HCT116 (cell line): ENCODE results near the gene RAB3IP. TPM values are rescaled to one million over a fixed set of nuclear protein-coding genes. Genes with fewer than 3 reads are reported as not detected.

ENCODE experiments used
- ATAC-seq: fragments of 200-7000 bp; cut with Tn5 transposase; 2 replicates; pipeline ENCODE4 v1.9.1; 2020; ENCODE audit warnings: mild to moderate bottlenecking, moderate library complexity
- BruUV-seq: library from RNA; stranded (reverse); fragments of 400-500 nt; replicated peaks from 2 replicates; lab custom pipeline; 2021; lab: Mats Ljungman, UMichigan
- CTCF ChIA-PET: fragments of 300-600 bp; sonication (Branson Sonifier 250); formaldehyde crosslinking; loops from one replicate; lab custom pipeline; 2021; ENCODE audit warnings: antibody characterized with exemption; lab: Charles Lee
- POLR2A ChIA-PET: fragments of 300-600, 350-600 bp; sonication (Branson Sonifier 250); formaldehyde crosslinking; loops from one replicate; lab custom pipeline; 2021; ENCODE audit warnings: antibody characterized with exemption; lab: Charles Lee
- RAD21 ChIA-PET, 2 experiments: fragments of 300-600 bp; sonication (Branson Sonifier 250); formaldehyde crosslinking; loops; one replicate each; lab custom pipeline; 2023; ENCODE audit warnings: low total read pairs in 2 of 2; ENCODE audit not compliant: uncharacterized antibody in 2 of 2, unreplicated experiment in 2 of 2, low non-redundant PET in 1 of 2; lab: Charles Lee
- DNase-seq: peaks from one replicate; pipeline ENCODE4 v3.0.0-alpha.2; 2010; ENCODE audit warnings: low read depth, low spot score
- H2AFZ ChIP-seq: fragments of 200-600 bp; shearing (Covaris generic), sonication (generic); 2 replicates; pipeline ENCODE4 v1.6.1; 2017; ENCODE audit warnings: low read depth, mixed run types, mixed read lengths, antibody characterized with exemption, low read length; ENCODE audit not compliant: poor library complexity, severe bottlenecking
- H3K27ac ChIP-seq: 2 replicates; pipeline ENCODE4 v1.5.1; 2012; ENCODE audit warnings: low read depth, low read length
- H3K27me3 ChIP-seq: fragments of 200-600 bp; sonication (generic); 2 replicates; pipeline ENCODE4 v1.6.1; 2016; ENCODE audit warnings: mixed run types, low read length, mixed read lengths; ENCODE audit not compliant: insufficient read depth
- H3K36me3 ChIP-seq, 2 experiments: fragments of 200-500 bp in 1 of 2; fragments of 200-600 bp in 1 of 2; sonication (Bioruptor generic) in 1 of 2; sonication (generic) in 1 of 2; 2 replicates each; pipeline versions ENCODE4 v1.5.1 to v1.6.1; 2014 to 2016; ENCODE audit warnings: low read length in 2 of 2, inconsistent platforms in 1 of 2, mixed read lengths in 1 of 2, mixed run types in 1 of 2; ENCODE audit not compliant: insufficient read depth in 2 of 2, control insufficient read depth in 1 of 2
- H3K4me1 ChIP-seq, 2 experiments: fragments of 200-600 bp in 1 of 2; sonication (generic) in 1 of 2; 2 replicates each; pipeline versions ENCODE4 v1.5.1 to v1.6.1; 2012 to 2017; ENCODE audit warnings: low read length in 2 of 2, inconsistent platforms in 1 of 2, mild to moderate bottlenecking in 1 of 2, mixed read lengths in 1 of 2, mixed run types in 1 of 2, moderate library complexity in 1 of 2; ENCODE audit not compliant: insufficient read depth in 2 of 2, control insufficient read depth in 1 of 2
- H3K4me2 ChIP-seq: fragments of 200-600 bp; sonication (generic); 2 replicates; pipeline ENCODE4 v1.6.1; 2017; ENCODE audit warnings: mixed run types, low read length, mixed read lengths
- H3K4me3 ChIP-seq, 2 experiments: fragments of 200-600 bp in 1 of 2; sonication (generic) in 1 of 2; replicated peaks in 1 of 2; 2 replicates each; pipeline ENCODE4 v1.5.1; 2011 to 2016; ENCODE audit warnings: low read length in 2 of 2, control low read depth in 1 of 2, low read depth in 1 of 2, mild to moderate bottlenecking in 1 of 2, mixed read lengths in 1 of 2, mixed run types in 1 of 2
- H3K79me2 ChIP-seq: fragments of 200-600 bp; sonication (generic); 2 replicates; pipeline ENCODE4 v1.6.1; 2017; ENCODE audit warnings: mild to moderate bottlenecking, mixed run types, low read length, moderate library complexity, mixed read lengths; ENCODE audit not compliant: insufficient read depth
- H3K9ac ChIP-seq: fragments of 200-600 bp; sonication (generic); 2 replicates; pipeline ENCODE4 v1.6.1; 2016; ENCODE audit warnings: low read length, mixed read lengths
- H3K9me2 ChIP-seq: fragments of 200-600 bp; sonication (generic), shearing (Covaris generic); 2 replicates; pipeline ENCODE4 v1.6.1; 2017; ENCODE audit warnings: mixed run types, mild to moderate bottlenecking, moderate library complexity; ENCODE audit not compliant: insufficient read depth
- H3K9me3 ChIP-seq, 2 experiments: fragments of 200-500 bp in 1 of 2; fragments of 200-600 bp in 1 of 2; sonication (Bioruptor generic) in 1 of 2; sonication (generic) in 1 of 2; 2 replicates each; pipeline ENCODE4 v1.6.1; 2014 to 2017; ENCODE audit warnings: low read length in 2 of 2, mixed read lengths in 2 of 2, inconsistent platforms in 1 of 2, low read depth in 1 of 2, mild to moderate bottlenecking in 1 of 2, mixed run types in 1 of 2, moderate library complexity in 1 of 2; ENCODE audit not compliant: control insufficient read depth in 1 of 2, insufficient read depth in 1 of 2
- H4K20me1 ChIP-seq: fragments of 200-600 bp; sonication (generic), shearing (Covaris generic); 2 replicates; pipeline ENCODE4 v1.6.1; 2017; ENCODE audit warnings: mixed run types, mild to moderate bottlenecking, moderate library complexity; ENCODE audit not compliant: insufficient read depth
- ATF3 ChIP-seq: IDR thresholded peaks from 2 replicates; pipeline ENCODE4 v1.6.1; 2012
- CTCF ChIP-seq, 3 experiments: fragments of 200-600 bp in 1 of 3; sonication (generic) in 1 of 3; IDR thresholded peaks in 2 of 3; conservative IDR thresholded peaks in 1 of 3; 2 replicates each; pipeline ENCODE4 v1.5.1; 2012 to 2017; ENCODE audit warnings: low read depth in 2 of 3, low read length in 2 of 3, antibody characterized with exemption in 1 of 3, borderline replicate concordance in 1 of 3, control low read depth in 1 of 3, mild to moderate bottlenecking in 1 of 3, mixed read lengths in 1 of 3, mixed run types in 1 of 3, moderate library complexity in 1 of 3; ENCODE audit not compliant: insufficient read depth in 1 of 3
- EGR1 ChIP-seq: IDR thresholded peaks from 2 replicates; pipeline ENCODE4 v1.6.1; 2012; ENCODE audit warnings: low read depth
- EZH2phosphoT487 ChIP-seq: fragments of 200-600 bp; IDR thresholded peaks from 2 replicates; pipeline ENCODE4 v1.6.1; 2018; ENCODE audit warnings: antibody characterized with exemption, borderline replicate concordance
- JUND ChIP-seq: IDR thresholded peaks from 2 replicates; pipeline ENCODE4 v1.6.1; 2012
- MAX ChIP-seq: IDR thresholded peaks from 2 replicates; pipeline ENCODE4 v1.6.1; 2012
- POLR2A ChIP-seq: IDR thresholded peaks from 2 replicates; pipeline ENCODE4 v1.7.0; 2011; ENCODE audit warnings: borderline replicate concordance; ENCODE audit not compliant: insufficient read depth, insufficient read length; ENCODE audit errors: extremely low read depth
- RAD21 ChIP-seq: IDR thresholded peaks from 2 replicates; pipeline ENCODE4 v1.6.1; 2012; ENCODE audit warnings: low read depth, mild to moderate bottlenecking
- REST ChIP-seq: IDR thresholded peaks from 2 replicates; pipeline ENCODE4 v1.6.1; 2012; ENCODE audit warnings: low read depth
- SIN3A ChIP-seq: IDR thresholded peaks from 2 replicates; pipeline ENCODE4 v1.6.1; 2012; ENCODE audit warnings: low read depth
- SP1 ChIP-seq: IDR thresholded peaks from 2 replicates; pipeline ENCODE4 v1.6.1; 2012; ENCODE audit warnings: low read depth
- SRF ChIP-seq: IDR thresholded peaks from 2 replicates; pipeline ENCODE4 v1.6.1; 2012; ENCODE audit warnings: low read depth
- TCF7L2 ChIP-seq: IDR thresholded peaks from 2 replicates; pipeline ENCODE4 v1.7.0; 2011; ENCODE audit warnings: borderline replicate concordance, inconsistent platforms; ENCODE audit not compliant: insufficient read depth, insufficient read length; ENCODE audit errors: extremely low read depth
- YY1 ChIP-seq: IDR thresholded peaks from 2 replicates; pipeline ENCODE4 v1.6.1; 2011; ENCODE audit warnings: low read length, low read depth, moderate library complexity, mild to moderate bottlenecking; ENCODE audit not compliant: insufficient replicate concordance; ENCODE audit errors: extremely low read depth
- ZFX ChIP-seq: fragments of 450-650 bp; IDR thresholded peaks from 2 replicates; pipeline ENCODE4 v1.6.1; 2017
- intact Hi-C: fragments of 100-400 bp; cut with micrococcal nuclease; formaldehyde crosslinking; loops from 2 replicates; pipeline ENCODE4 v1.10.0; 2022
- total RNA-seq: library from RNA; stranded (reverse); gene quantifications from one replicate; pipeline ENCODE4 v1.2.1, GENCODE V29; 2021; ENCODE audit not compliant: unreplicated experiment

The RAB3IP gene
- total RNA-seq, 1 experiment from 2014 or later = 31.3 TPM

GRCh38 chr12:69789351-69789750, 50.7 kb downstream of the RAB3IP start:
- Histone ChIP-seq H3K9me2 (no peaks in the 10 kb centered on the region), H3K4me2 (no peak overlapping the region), H3K36me3 (no peaks in the 10 kb centered on the region), H2AFZ (no peak overlapping the region), H3K9ac (no peak overlapping the region), H3K4me3 (no peak overlapping the region), H3K79me2 (no peaks in the 10 kb centered on the region), H3K9me3 (peaks cover 3 to 7% of the 10 kb centered on the region in 2 experiments; a peak in 1 of 4 replicates), H3K27ac (no peak overlapping the region), H3K27me3 (no peaks in the 10 kb centered on the region), H3K4me1 (no peaks in the 10 kb centered on the region), H4K20me1 (no peaks in the 10 kb centered on the region)
- ChIA-PET POLR2A (no interaction called here), RAD21 (no interaction called here), CTCF (no interaction called here)
- DNase-seq = no peak
- TF ChIP-seq SIN3A = no peak
- TF ChIP-seq MAX = no peak
- TF ChIP-seq RAD21 = no peak
- no peak for TF ChIP-seq YY1
- TF ChIP-seq ATF3 = no peak
- TF ChIP-seq SP1 = no peak
- TF ChIP-seq SRF = no peak
- TF ChIP-seq EZH2phosphoT487 = no peak
- no peak for TF ChIP-seq EGR1
- TF ChIP-seq TCF7L2 = no peak
- TF ChIP-seq POLR2A = no peak
- no peak for TF ChIP-seq REST
- no peak for TF ChIP-seq ZFX
- TF ChIP-seq CTCF (IDR thresholded peaks at IDR 0.05 in 2 of 3, conservative IDR thresholded peaks at IDR 0.05 in 1 of 3; ENCODE audit: borderline replicate concordance in 1 of 3, insufficient read depth in 1 of 3, low read depth in 2 of 3, low read length in 2 of 3) = no peak
- TF ChIP-seq JUND = no peak
- BruUV-seq = no TSS peak
- no peak for ATAC-seq
- intact Hi-C loops = loop anchor here (10.0 kb wide), 1 partner anchor 785 kb away; no protein-coding TSS in a partner anchor
